GM23248 (cell line): Measurements from ENCODE around the gene ABHD14A. TPM values are rescaled to one million over a fixed set of nuclear protein-coding genes. Genes with fewer than 3 reads are reported as not detected.

Experiments used
- DNase-seq: peaks from one replicate; pipeline ENCODE4 v3.0.0-alpha.2; 2015
- H2AFZ ChIP-seq: fragments of 200-600 bp; sonication (generic); 2 replicates; pipeline ENCODE4 v1.6.1; 2016; ENCODE audit warnings: antibody characterized with exemption
- H3F3A ChIP-seq: fragments of 200-600 bp; sonication (generic); 2 replicates; pipeline ENCODE4 v1.6.1; 2016; ENCODE audit warnings: mild to moderate bottlenecking, antibody characterized with exemption, mixed run types; ENCODE audit not compliant: insufficient read depth
- H3K27ac ChIP-seq: fragments of 200-600 bp; sonication (generic); 2 replicates; pipeline ENCODE4 v1.5.1; 2016; ENCODE audit warnings: mild to moderate bottlenecking
- H3K27me3 ChIP-seq: fragments of 200-600 bp; sonication (generic); replicated peaks from 2 replicates; pipeline ENCODE4 v1.6.1; 2016; ENCODE audit warnings: mild to moderate bottlenecking; ENCODE audit not compliant: insufficient read depth
- H3K36me3 ChIP-seq: fragments of 200-600 bp; sonication (generic); 2 replicates; pipeline ENCODE4 v1.6.1; 2016; ENCODE audit warnings: low read depth, mild to moderate bottlenecking
- H3K4me1 ChIP-seq: fragments of 200-600 bp; sonication (generic); 2 replicates; pipeline ENCODE4 v1.6.1; 2016; ENCODE audit warnings: mild to moderate bottlenecking; ENCODE audit not compliant: insufficient read depth
- H3K4me2 ChIP-seq: fragments of 200-600 bp; sonication (generic); one replicate; pipeline ENCODE4 v1.6.1; 2016; ENCODE audit warnings: mild to moderate bottlenecking; ENCODE audit not compliant: unreplicated experiment
- H3K4me3 ChIP-seq: fragments of 200-600 bp; sonication (generic); 2 replicates; pipeline ENCODE4 v1.5.1; 2016; ENCODE audit warnings: mild to moderate bottlenecking
- H3K79me2 ChIP-seq: fragments of 200-600 bp; sonication (generic); 2 replicates; pipeline ENCODE4 v1.6.1; 2016; ENCODE audit warnings: mild to moderate bottlenecking; ENCODE audit not compliant: insufficient read depth
- H3K9ac ChIP-seq: fragments of 200-600 bp; sonication (generic); 2 replicates; pipeline ENCODE4 v1.6.1; 2016; ENCODE audit warnings: mild to moderate bottlenecking
- H3K9me2 ChIP-seq: fragments of 200-600 bp; sonication (generic); 2 replicates; pipeline ENCODE4 v1.6.1; 2016; ENCODE audit warnings: mixed run types, mild to moderate bottlenecking, moderate library complexity; ENCODE audit not compliant: insufficient read depth
- H3K9me3 ChIP-seq: fragments of 200-600 bp; sonication (generic); one replicate; pipeline ENCODE4 v1.6.1; 2017; ENCODE audit warnings: low read depth
- H4K20me1 ChIP-seq: fragments of 200-600 bp; sonication (generic); 2 replicates; pipeline ENCODE4 v1.6.0; 2016; ENCODE audit not compliant: insufficient read depth
- EZH2 ChIP-seq: fragments of 200-600 bp; sonication (generic); IDR thresholded peaks from 2 replicates; pipeline ENCODE4 v1.6.1; 2018; ENCODE audit warnings: antibody characterized with exemption, mild to moderate bottlenecking; ENCODE audit not compliant: insufficient read depth, poor library complexity, severe bottlenecking
- EZH2phosphoT487 ChIP-seq: fragments of 200-600 bp; sonication (generic); IDR thresholded peaks from 2 replicates; pipeline ENCODE4 v1.6.1; 2018; ENCODE audit warnings: antibody characterized with exemption, moderate library complexity, mild to moderate bottlenecking, low read depth; ENCODE audit not compliant: insufficient read depth
- WGBS, 2 experiments: methylation state at CpG; one replicate each; pipeline ENCODE4 v1.1.6; 2015 to 2017; ENCODE audit warnings: low lambda C conversion rate in 2 of 2, low coverage in 1 of 2; ENCODE audit errors: missing lambda C conversion rate in 2 of 2; 5-methylcytosine and 5-hydroxymethylcytosine counted together
- in situ Hi-C: fragments of 300-500 bp; cut with MboI; formaldehyde crosslinking; loops from 2 replicates; pipeline ENCODE4 v1.15.0; 2020
- polyA plus RNA-seq: library from polyadenylated mRNA; unstranded; fragments of >200 nt; fragmentation: Nextera tagmentation; extraction: Ambion mirVana; gene quantifications from 2 replicates; pipeline ENCODE4 v1.2.1, GENCODE V29; 2016
- total RNA-seq: library from RNA; depleted of rRNA; stranded (reverse); fragments of >200 nt; shearing (Covaris generic); gene quantifications from 2 replicates; pipeline ENCODE4 v1.2.3, GENCODE V29; 2014

Gene ABHD14A
- total and polyA plus RNA-seq, 2 experiments from 2014 or later = 35.5 to 37.9 TPM

DNA sequence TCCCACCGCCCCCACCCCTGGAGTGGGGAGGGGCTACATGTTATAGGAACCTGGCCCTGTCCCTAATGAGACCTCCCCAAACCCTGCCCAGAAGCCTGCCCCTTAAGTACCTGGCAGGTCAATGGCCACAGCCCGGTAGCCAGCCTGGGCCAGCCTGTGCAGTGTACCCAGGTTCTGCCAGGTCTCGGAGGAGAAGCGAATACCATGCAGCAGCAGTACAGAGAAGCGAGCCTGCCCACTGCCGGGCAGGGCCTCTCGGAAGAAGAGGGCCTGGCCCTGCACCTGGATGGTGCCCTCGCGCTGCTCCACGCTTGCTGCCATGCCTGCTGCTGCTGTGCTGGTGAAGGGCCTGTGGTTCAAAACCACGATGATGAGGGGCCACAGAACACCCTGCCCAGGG is 3.5 kb upstream of the ABHD14A start:
- H3K9me3 ChIP-seq = no peaks in the 10 kb centered on the region
- H4K20me1 ChIP-seq = no peaks in the 10 kb centered on the region
- H3F3A ChIP-seq = peaks cover 19% of the 10 kb centered on the region
- no peak overlapping the region for H3K4me3 ChIP-seq
- TF ChIP-seq EZH2phosphoT487 = no peak
- TF ChIP-seq EZH2 = no peak
- no peak overlapping the region for H3K9ac ChIP-seq
- no peaks in the 10 kb centered on the region for H3K27me3 ChIP-seq
- peaks cover 18% of the 10 kb centered on the region for H3K4me1 ChIP-seq
- H3K4me2 ChIP-seq = no peak overlapping the region
- no peak overlapping the region for H2AFZ ChIP-seq
- no peaks in the 10 kb centered on the region for H3K9me2 ChIP-seq
- no peak for DNase-seq
- 87 to 94% methylated on average over 10 to 11 of the region's 11 CpGs for WGBS, 2 experiments
- no peak overlapping the region for H3K27ac ChIP-seq
- H3K36me3 ChIP-seq = no peaks in the 10 kb centered on the region
- peaks cover 27% of the 10 kb centered on the region for H3K79me2 ChIP-seq
- in situ Hi-C loops = no loop called here

DNA sequence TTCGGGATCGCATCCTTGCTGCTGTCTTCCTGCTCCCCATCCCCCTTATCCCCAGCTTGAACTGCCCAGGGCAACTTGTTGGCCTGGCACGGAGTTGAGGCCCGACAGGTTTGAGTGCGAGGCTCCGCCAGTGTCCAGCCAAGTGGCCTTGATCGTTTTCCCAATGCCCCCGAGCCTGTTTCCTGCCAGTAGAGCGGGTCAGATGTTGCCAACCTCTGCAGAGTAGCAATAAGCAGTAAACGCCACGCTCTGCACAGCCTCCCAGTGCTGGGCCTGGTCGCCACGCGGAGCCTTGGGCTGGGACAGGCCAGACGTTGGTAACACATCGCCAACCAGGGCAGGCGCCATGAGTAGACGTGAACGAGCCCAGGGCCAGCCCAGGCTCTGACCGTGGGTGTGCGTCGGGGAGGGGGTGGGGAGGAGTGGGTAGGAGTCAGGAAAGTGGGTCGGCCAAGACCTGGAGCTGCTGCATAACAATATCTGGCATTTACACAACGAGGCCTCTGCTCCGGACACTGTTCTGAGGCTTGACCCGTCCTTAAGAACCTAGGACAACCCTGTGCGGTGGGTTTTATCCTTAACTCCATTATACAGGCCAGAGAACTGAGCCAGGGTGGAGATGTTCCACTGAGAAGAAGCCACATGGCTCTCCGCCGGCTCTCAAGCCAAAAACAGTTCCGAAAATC is 444 bp upstream of the ABHD14A start:
- Histone ChIP-seq H3K4me2 (peak overlapping the region; percentile 98), H2AFZ (peak overlapping the region; percentile 96), H4K20me1 (no peaks in the 10 kb centered on the region), H3K27ac (peak overlapping the region; percentile 75), H3K9ac (peak overlapping the region; percentile 92), H3K79me2 (peaks cover 19% of the 10 kb centered on the region), H3K4me1 (peaks cover 12% of the 10 kb centered on the region), H3K36me3 (no peaks in the 10 kb centered on the region), H3F3A (peaks cover 18% of the 10 kb centered on the region), H3K9me2 (no peaks in the 10 kb centered on the region), H3K27me3 (no peaks in the 10 kb centered on the region), H3K4me3 (peak overlapping the region; percentile 92), H3K9me3 (no peaks in the 10 kb centered on the region)
- 6 to 9% methylated on average over 30 of the region's 30 CpGs for WGBS, 2 experiments
- TF ChIP-seq EZH2 = no peak
- TF ChIP-seq EZH2phosphoT487 = no peak
- in situ Hi-C loops = no loop called here
- DNase-seq = peak; percentile 58

DNA sequence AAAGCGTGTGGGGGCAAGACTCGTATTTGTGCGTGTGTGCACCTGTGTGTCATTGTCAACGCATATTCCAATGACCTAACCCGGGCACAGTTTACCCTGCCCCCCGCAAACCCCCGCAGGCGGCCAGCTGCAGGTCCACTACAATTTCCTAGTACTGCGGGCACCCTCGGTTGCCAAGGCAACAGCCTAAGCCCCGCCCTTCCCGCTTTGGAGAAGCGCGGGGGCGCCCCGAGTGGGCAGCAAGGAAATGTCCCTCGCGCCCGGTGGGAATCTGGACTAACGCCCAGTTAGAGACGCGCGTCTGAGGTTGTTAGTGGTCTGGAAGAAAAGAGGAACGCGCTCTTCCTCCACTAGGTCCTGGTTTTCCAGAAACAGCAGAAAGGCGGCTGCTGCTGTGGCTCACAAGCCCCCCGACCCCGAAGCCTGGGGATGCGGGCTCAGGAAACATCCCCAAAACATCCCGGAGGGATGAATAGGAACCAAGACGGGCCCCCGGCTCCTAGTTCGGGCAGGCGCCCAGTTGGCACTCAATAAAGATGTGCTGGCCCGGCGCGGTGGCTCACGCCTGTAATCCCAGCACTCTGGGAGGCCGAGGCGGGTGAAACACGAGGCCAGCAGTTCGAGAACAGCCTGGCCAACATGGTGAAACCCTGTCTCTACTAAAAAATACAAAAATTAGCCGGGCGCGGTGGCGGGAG is 1.1 kb downstream of the ABHD14A start:
- peak; percentile 80 for DNase-seq
- peak overlapping the region; percentile 96; the same call in 1 of the 2 replicates for H2AFZ ChIP-seq

DNA sequence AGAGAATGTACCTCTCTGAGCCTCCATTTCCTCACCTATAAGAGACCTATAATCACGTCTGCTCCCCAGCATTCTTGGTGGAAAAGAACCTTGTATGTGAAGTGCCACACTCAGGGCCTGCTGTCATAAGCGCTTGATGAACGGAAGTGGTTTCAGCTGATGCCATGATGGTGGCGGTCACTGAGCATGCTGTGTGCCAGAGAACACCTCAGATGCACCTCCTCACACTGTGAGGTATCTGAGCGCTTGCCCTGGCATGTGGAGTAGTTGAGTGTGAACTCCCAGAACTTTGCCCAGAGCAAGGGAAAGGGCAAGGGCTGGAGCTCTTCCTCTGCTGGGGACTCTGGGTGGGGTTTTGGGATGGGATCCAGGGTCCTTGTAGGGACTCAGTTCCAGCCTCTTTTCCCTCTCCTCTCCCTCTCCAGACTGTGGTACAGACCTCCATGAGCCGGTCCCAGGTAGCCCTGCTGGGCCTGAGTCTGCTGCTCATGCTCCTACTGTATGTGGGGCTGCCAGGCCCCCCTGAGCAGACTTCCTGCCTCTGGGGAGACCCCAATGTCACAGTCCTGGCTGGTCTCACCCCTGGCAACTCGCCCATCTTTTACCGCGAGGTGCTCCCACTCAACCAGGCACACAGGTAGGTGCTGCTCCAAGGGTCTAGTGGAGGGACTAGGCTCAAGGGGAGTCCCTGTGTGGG is 2.7 kb downstream of the ABHD14A start:
- no peak overlapping the region for H3K4me2 ChIP-seq

More for the DNA sequence above, 1.1 kb downstream of the ABHD14A start:
- Histone ChIP-seq H3K4me1 (peaks cover 12% of the 10 kb centered on the region), H3K79me2 (peaks cover 31% of the 10 kb centered on the region), H3K36me3 (no peaks in the 10 kb centered on the region), H3K9me2 (no peaks in the 10 kb centered on the region), H3K27ac (no peak overlapping the region), H3K27me3 (no peaks in the 10 kb centered on the region), H4K20me1 (no peaks in the 10 kb centered on the region), H3K9ac (peak overlapping the region; percentile 92; the same call in 1 of the 2 replicates), H3K4me2 (peak overlapping the region; percentile 98), H3K9me3 (no peaks in the 10 kb centered on the region), H3F3A (peaks cover 14% of the 10 kb centered on the region; the same call in 1 of the 2 replicates), H3K4me3 (peak overlapping the region; percentile 92; the same call in 1 of the 2 replicates)
- in situ Hi-C loops = no loop called here
- no peak for TF ChIP-seq EZH2
- no peak for TF ChIP-seq EZH2phosphoT487
- 23 to 25% methylated on average over 42 to 46 of the region's 46 CpGs for WGBS, 2 experiments

More for the DNA sequence above, 2.7 kb downstream of the ABHD14A start:
- in situ Hi-C loops = no loop called here
- no peaks in the 10 kb centered on the region for H3K36me3 ChIP-seq
- peaks cover 19% of the 10 kb centered on the region for H3K4me1 ChIP-seq
- DNase-seq = no peak
- no peaks in the 10 kb centered on the region for H3K9me2 ChIP-seq
- no peak overlapping the region for H3K27ac ChIP-seq
- H3K79me2 ChIP-seq = peaks cover 38% of the 10 kb centered on the region
- no peaks in the 10 kb centered on the region for H3K9me3 ChIP-seq
- H4K20me1 ChIP-seq = no peaks in the 10 kb centered on the region
- no peak overlapping the region for H2AFZ ChIP-seq
- H3K27me3 ChIP-seq = no peaks in the 10 kb centered on the region
- TF ChIP-seq EZH2 (no peak), EZH2phosphoT487 (no peak)
- no peak overlapping the region for H3K9ac ChIP-seq
- 84 to 85% methylated on average over 9 of the region's 9 CpGs for WGBS, 2 experiments
- H3F3A ChIP-seq = peaks cover 21% of the 10 kb centered on the region
- H3K4me3 ChIP-seq = no peak overlapping the region
